Fibroblast of peridontal ligament (primary cell): ENCODE data around the gene NVL.
A peak's percentile ranks its signal among the peaks of the same experiment; 100 is the strongest.

Experiments used
- DNase-seq: peaks from one replicate; pipeline ENCODE4 v3.0.0-alpha.2; 2010; ENCODE audit errors: extremely low read depth

NVL gene

GRCh38 chr1:224287714-224288113 lies 42.3 kb downstream of the NVL start:
- DNase-seq, result no peak

- DNase-seq, result no peak
These were observed 47.8 kb downstream of the NVL start for GRCh38 chr1:224282140-224282539.

GRCh38 chr1:224276771-224277487 lies 53.0 kb downstream of the NVL start:
- no peak for DNase-seq

GRCh38 chr1:224274970-224275626 lies 54.9 kb downstream of the NVL start:
- no peak for DNase-seq

- DNase-seq, result peak; percentile 25
These were observed 56.3 kb downstream of the NVL start for GRCh38 chr1:224273641-224274040.

GRCh38 chr1:224271106-224271505 lies 58.9 kb downstream of the NVL start:
- no peak for DNase-seq

GRCh38 chr1:224267925-224268324 lies 62.0 kb downstream of the NVL start:
- DNase-seq, result no peak

GRCh38 chr1:224266915-224267856 lies 62.8 kb downstream of the NVL start:
- no peak for DNase-seq

GRCh38 chr1:224266105-224266914 lies 63.7 kb downstream of the NVL start:
- no peak for DNase-seq

- DNase-seq, result no peak
These were observed 65.7 kb downstream of the NVL start for GRCh38 chr1:224264321-224264720.

GRCh38 chr1:224262373-224263054 lies 67.5 kb downstream of the NVL start:
- no peak for DNase-seq

GRCh38 chr1:224259986-224260385 lies 70.0 kb downstream of the NVL start:
- DNase-seq, result no peak

- no peak for DNase-seq
These were observed 71.6 kb downstream of the NVL start for GRCh38 chr1:224258351-224258750.

GRCh38 chr1:224256640-224257039 lies 73.3 kb downstream of the NVL start:
- no peak for DNase-seq

- DNase-seq, result no peak
These were observed 76.3 kb downstream of the NVL start for GRCh38 chr1:224253721-224254120.

- no peak for DNase-seq
These were observed 77.5 kb downstream of the NVL start for GRCh38 chr1:224252479-224252878.

- no peak for DNase-seq
These were observed 78.2 kb downstream of the NVL start for GRCh38 chr1:224251741-224252146.

- peak; percentile 20 for DNase-seq
These were observed 84.8 kb downstream of the NVL start for GRCh38 chr1:224245188-224245587.

- DNase-seq, result no peak
These were observed 91.2 kb downstream of the NVL start for GRCh38 chr1:224238756-224239155.

GRCh38 chr1:224238212-224238611 lies 91.8 kb downstream of the NVL start:
- DNase-seq, result no peak
